Omental fat pad (tissue), 4 donors: Measurements from ENCODE around the gene MFNG. TPM values are rescaled to one million over a fixed set of nuclear protein-coding genes. Genes with fewer than 3 reads are reported as not detected.

Source experiments
- ATAC-seq: fragments of 150-250 bp; one replicate; pipeline ENCODE4 v1.9.1; 2016; ENCODE audit warnings: mild to moderate bottlenecking, moderate library complexity; ENCODE audit not compliant: low FRiP score
- DNase-seq: peaks from one replicate; pipeline ENCODE4 v3.0.0-alpha.2; 2019; ENCODE audit warnings: low spot score
- total RNA-seq, 4 donors: library from RNA; depleted of rRNA; stranded (reverse); fragments of >200 nt; gene quantifications; one replicate each; pipeline ENCODE4 v1.1.0, GENCODE V29; 2016
- TF ChIP-seq, protein P1 (sequence below), 3 donors: fragments of 450-650 bp; IDR thresholded peaks; one replicate each; pipeline ENCODE4 v1.5.1; 2016 to 2017; ENCODE audit warnings: antibody characterized with exemption in 3 of 3, mild to moderate bottlenecking in 3 of 3, moderate library complexity in 2 of 3

The MFNG gene
- total RNA-seq, 4 donors from 2014 or later, result 16.0 to 64.2 (median 35.7) TPM

GRCh38 chr22:37433786-37434185, 52.4 kb downstream of the MFNG start:
- no peak for DNase-seq
- no peak for ATAC-seq
- TF ChIP-seq, protein P1, sequence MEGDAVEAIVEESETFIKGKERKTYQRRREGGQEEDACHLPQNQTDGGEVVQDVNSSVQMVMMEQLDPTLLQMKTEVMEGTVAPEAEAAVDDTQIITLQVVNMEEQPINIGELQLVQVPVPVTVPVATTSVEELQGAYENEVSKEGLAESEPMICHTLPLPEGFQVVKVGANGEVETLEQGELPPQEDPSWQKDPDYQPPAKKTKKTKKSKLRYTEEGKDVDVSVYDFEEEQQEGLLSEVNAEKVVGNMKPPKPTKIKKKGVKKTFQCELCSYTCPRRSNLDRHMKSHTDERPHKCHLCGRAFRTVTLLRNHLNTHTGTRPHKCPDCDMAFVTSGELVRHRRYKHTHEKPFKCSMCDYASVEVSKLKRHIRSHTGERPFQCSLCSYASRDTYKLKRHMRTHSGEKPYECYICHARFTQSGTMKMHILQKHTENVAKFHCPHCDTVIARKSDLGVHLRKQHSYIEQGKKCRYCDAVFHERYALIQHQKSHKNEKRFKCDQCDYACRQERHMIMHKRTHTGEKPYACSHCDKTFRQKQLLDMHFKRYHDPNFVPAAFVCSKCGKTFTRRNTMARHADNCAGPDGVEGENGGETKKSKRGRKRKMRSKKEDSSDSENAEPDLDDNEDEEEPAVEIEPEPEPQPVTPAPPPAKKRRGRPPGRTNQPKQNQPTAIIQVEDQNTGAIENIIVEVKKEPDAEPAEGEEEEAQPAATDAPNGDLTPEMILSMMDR (IDR thresholded peaks at IDR 0.05), result no peak

GRCh38 chr22:37432708-37433054, 53.5 kb downstream of the MFNG start:
- TF ChIP-seq, protein P1 (IDR thresholded peaks at IDR 0.05), result no peak
- ATAC-seq, result no peak
- no peak for DNase-seq

- DNase-seq (no peak), ATAC-seq (no peak)
- TF ChIP-seq, protein P1 (IDR thresholded peaks at IDR 0.05), result no peak
Measured at GRCh38 chr22:37431801-37432707, 54.1 kb downstream of the MFNG start.

GRCh38 chr22:37431366-37431765, 54.8 kb downstream of the MFNG start:
- TF ChIP-seq, protein P1 (IDR thresholded peaks at IDR 0.05), result no peak
- ATAC-seq (no peak), DNase-seq (no peak)

DNA sequence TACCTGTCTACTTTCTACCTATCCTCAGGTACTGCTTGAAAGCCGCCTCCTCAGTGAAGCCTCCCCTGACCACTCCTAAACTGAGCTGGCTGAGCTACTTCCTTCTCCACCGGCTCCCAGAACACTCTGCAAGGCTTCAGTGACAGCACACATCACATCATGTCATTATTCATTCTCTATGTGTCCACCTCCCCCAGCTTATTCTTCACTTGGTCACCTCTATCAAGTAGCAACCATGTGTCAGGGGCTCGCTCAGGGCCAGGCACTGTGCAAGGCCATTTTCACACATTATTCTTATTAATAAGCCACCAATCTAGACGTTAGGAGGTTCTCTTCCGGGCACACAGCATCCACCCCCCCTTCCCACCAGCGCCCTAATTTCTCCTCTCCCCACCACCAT, 55.2 kb downstream of the MFNG start:
- TF ChIP-seq, protein P1 (IDR thresholded peaks at IDR 0.05), result no peak
- ATAC-seq (no peak), DNase-seq (no peak)

DNA sequence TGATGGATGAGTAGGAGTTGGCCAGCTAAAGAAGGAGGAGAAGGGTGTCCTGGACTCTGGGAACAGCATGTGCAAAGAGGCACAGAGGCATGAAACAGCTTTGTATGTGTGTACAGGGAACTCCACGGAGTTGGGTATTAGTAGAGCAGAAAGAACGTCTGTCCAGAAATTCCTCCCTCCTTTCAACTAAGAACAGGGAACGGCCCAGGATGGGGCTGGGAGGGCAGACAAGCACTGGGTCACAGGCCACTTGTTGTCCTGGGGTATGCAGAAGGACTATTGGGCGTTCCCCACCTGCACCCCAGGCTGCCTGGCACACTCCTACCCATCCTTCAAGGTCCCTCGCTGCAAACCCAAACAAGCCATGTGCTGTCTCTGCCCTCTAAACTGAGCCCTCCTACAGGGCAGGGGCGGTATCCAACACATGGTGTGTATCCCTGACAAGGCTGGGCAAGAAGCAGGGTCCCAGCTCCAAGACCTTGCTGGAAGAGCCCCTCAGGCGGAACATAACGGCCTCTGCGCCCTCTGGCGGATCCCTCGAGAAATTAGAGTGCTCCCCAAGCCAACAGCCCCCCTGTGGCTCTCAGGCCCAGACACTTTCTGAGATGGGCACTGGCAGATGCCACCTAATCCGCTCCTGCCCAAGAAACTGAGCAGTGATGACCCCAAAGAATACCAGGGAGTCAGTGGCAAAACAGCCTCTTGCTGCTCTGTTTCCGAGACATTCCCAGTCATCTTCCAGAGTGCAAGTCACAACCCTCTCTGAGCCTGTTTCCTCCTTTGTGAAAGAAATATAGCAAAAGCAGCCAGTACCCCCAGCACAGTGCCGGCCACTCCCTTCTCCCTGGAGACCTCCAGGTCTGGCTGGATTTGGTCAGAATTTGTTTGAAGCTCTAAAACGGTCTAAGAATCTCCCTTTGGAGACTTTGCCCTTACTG, 57.3 kb downstream of the MFNG start:
- no peak for DNase-seq
- TF ChIP-seq, protein P1 (IDR thresholded peaks at IDR 0.05), result no peak
- ATAC-seq, result no peak
